LHCN-M2 (cell line): ENCODE results near the gene EXOC6B. TPM values are rescaled to one million over a fixed set of nuclear protein-coding genes. Genes with fewer than 3 reads are reported as not detected.
"Not testable (repeated sequence)": the region's sequence is repeated elsewhere in the genome, so short reads cannot be mapped to it uniquely, and the experiment has no call there.

Experiments
- DNase-seq: peaks from one replicate; pipeline ENCODE4 v3.0.0-alpha.2; 2012; ENCODE audit warnings: low read depth
- total RNA-seq: library from RNA; depleted of rRNA; stranded (reverse); fragments of >200 nt; gene quantifications from 2 replicates; pipeline ENCODE4 v1.2.3, GENCODE V29; 2014

Gene EXOC6B
- total RNA-seq, 1 experiment from 2014 or later = 16.7 TPM

- no peak for DNase-seq
Observed at GRCh38 chr2:72682061-72682460, 143.8 kb downstream of the EXOC6B start.

GRCh38 chr2:72681016-72681995 lies 144.5 kb downstream of the EXOC6B start:
- no peak for DNase-seq

GRCh38 chr2:72678024-72678423 lies 147.8 kb downstream of the EXOC6B start:
- peak; percentile 69 for DNase-seq

GRCh38 chr2:72676341-72677025 lies 149.3 kb downstream of the EXOC6B start:
- no peak for DNase-seq

- no peak for DNase-seq
Observed at GRCh38 chr2:72674982-72675915, 150.6 kb downstream of the EXOC6B start.

- DNase-seq = no peak
Observed at GRCh38 chr2:72673279-72673678, 152.6 kb downstream of the EXOC6B start.

GRCh38 chr2:72669121-72669520 lies 156.7 kb downstream of the EXOC6B start:
- DNase-seq = peak; percentile 79

- no peak for DNase-seq
Observed at GRCh38 chr2:72668647-72669046, 157.2 kb downstream of the EXOC6B start.

GRCh38 chr2:72665448-72665847 lies 160.4 kb downstream of the EXOC6B start:
- no peak for DNase-seq

GRCh38 chr2:72661985-72662384 lies 163.8 kb downstream of the EXOC6B start:
- no peak for DNase-seq

GRCh38 chr2:72649810-72650209 lies 176.0 kb downstream of the EXOC6B start:
- no peak for DNase-seq

GRCh38 chr2:72641221-72641620 lies 184.6 kb downstream of the EXOC6B start:
- DNase-seq = not testable (repeated sequence)

- no peak for DNase-seq
Observed at GRCh38 chr2:72638600-72639211, 187.1 kb downstream of the EXOC6B start.

GRCh38 chr2:72636210-72636609 lies 189.6 kb downstream of the EXOC6B start:
- DNase-seq = no peak

GRCh38 chr2:72630767-72631166 lies 195.1 kb downstream of the EXOC6B start:
- peak; percentile 45 for DNase-seq

GRCh38 chr2:72629062-72629461 lies 196.8 kb downstream of the EXOC6B start:
- DNase-seq = no peak

GRCh38 chr2:72627083-72627482 lies 198.8 kb downstream of the EXOC6B start:
- no peak for DNase-seq

GRCh38 chr2:72625366-72625765 lies 200.5 kb downstream of the EXOC6B start:
- no peak for DNase-seq

GRCh38 chr2:72623481-72623880 lies 202.4 kb downstream of the EXOC6B start:
- no peak for DNase-seq

GRCh38 chr2:72619626-72620025 lies 206.2 kb downstream of the EXOC6B start:
- peak; percentile 43 for DNase-seq

- peak; percentile 62 for DNase-seq
Observed at GRCh38 chr2:72613931-72614330, 211.9 kb downstream of the EXOC6B start.
